ENCODE measurements around the gene SLC25A23. TPM values are rescaled to one million over a fixed set of nuclear protein-coding genes. Genes with fewer than 3 reads are reported as not detected.
A peak's percentile ranks its signal among the peaks of the same experiment; 100 is the strongest.

SLC25A23 gene
- total and polyA plus RNA-seq, 2 experiments from 2014 or later, result 25.7 to 96.4 TPM

DNA sequence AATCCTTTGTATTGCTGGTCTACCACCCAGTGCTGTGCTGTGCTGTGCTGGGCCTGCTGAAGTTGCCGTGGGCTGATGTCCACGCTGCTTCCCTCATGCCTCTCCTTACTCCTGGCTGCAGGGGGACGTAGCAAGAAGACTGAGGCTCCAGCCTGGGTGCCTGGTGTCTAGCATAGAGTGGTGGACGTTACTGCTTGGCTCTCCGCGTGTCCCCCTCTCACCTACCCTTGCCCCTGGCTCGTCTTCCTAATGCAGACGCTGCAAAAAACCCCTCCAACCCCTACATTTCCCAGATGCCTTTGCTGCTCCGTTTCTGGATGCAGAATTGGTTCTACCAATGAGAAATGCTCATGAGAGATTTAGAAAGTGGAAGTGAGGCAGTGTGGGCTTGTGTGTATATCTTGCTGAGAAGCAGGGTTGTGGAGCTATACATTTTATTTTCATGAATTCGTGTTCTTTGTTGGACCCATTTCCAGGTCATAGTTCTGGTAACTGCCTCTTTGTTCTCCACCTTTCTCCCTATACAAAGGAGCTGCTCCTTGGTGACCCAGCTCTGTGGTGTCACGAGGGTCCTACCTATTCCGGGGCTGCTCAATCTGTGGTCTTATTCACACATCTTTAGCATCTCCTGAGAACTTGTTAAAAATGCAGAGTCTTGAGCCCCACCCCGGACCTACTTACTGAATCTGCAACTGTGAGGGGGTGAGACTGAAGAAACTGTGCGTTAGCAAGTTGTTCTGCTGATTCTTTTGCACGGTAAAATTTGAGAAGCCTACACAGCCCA, 29.9 kb upstream of the SLC25A23 start:
- peak overlapping the region; percentile 82 for H2AFZ ChIP-seq

More for the DNA sequence above, 29.9 kb upstream of the SLC25A23 start:
- no peak overlapping the region for H3K4me2 ChIP-seq
- Mint-ChIP-seq H3K4me3 (no peak overlapping the region; the same call in 2 of the 3 replicates), H3K9me3 (no peaks in the 10 kb centered on the region; the same call in 1 of the 3 replicates), H3K36me3 (ENCODE audit: low read depth) (no peaks in the 10 kb centered on the region; the same call in 2 of the 3 replicates), H3K27ac (no peak overlapping the region), H3K4me1 (no peaks in the 10 kb centered on the region), H3K27me3 (ENCODE audit: insufficient read depth, low read depth, poor library complexity) (peaks cover 1% of the 10 kb centered on the region)
- H3K36me3 ChIP-seq (ENCODE audit: insufficient read depth), result no peaks in the 10 kb centered on the region
- ATAC-seq (no peak), DNase-seq (ENCODE audit: low spot score) (no peak)
- H3F3A ChIP-seq (replicated peaks; ENCODE audit: low read depth), result no peaks in the 10 kb centered on the region
- H4K20me1 ChIP-seq (replicated peaks; ENCODE audit: insufficient read depth), result no peaks in the 10 kb centered on the region
- H3K79me2 ChIP-seq (replicated peaks; ENCODE audit: insufficient read depth), result no peaks in the 10 kb centered on the region
- no peaks in the 10 kb centered on the region for H3K4me1 ChIP-seq (ENCODE audit: insufficient read depth)
- H3K27ac ChIP-seq (ENCODE audit: low read depth), result no peak overlapping the region
- H3K4me3 ChIP-seq, result no peak overlapping the region
- no peaks in the 10 kb centered on the region for H3K27me3 ChIP-seq (ENCODE audit: insufficient read depth)
- H3K9me2 ChIP-seq (ENCODE audit: insufficient read depth), result no peaks in the 10 kb centered on the region
- TF ChIP-seq NANOG (IDR thresholded peaks at IDR 0.05; ENCODE audit: borderline replicate concordance), result no peak
- TF ChIP-seq CREB1 (CRISPR knock-in tag; IDR thresholded peaks at IDR 0.05; ENCODE audit: low read depth), result no peak
- no peak for TF ChIP-seq STAT1 (IDR thresholded peaks at IDR 0.05; ENCODE audit: unreplicated experiment)
- TF ChIP-seq, protein P1, sequence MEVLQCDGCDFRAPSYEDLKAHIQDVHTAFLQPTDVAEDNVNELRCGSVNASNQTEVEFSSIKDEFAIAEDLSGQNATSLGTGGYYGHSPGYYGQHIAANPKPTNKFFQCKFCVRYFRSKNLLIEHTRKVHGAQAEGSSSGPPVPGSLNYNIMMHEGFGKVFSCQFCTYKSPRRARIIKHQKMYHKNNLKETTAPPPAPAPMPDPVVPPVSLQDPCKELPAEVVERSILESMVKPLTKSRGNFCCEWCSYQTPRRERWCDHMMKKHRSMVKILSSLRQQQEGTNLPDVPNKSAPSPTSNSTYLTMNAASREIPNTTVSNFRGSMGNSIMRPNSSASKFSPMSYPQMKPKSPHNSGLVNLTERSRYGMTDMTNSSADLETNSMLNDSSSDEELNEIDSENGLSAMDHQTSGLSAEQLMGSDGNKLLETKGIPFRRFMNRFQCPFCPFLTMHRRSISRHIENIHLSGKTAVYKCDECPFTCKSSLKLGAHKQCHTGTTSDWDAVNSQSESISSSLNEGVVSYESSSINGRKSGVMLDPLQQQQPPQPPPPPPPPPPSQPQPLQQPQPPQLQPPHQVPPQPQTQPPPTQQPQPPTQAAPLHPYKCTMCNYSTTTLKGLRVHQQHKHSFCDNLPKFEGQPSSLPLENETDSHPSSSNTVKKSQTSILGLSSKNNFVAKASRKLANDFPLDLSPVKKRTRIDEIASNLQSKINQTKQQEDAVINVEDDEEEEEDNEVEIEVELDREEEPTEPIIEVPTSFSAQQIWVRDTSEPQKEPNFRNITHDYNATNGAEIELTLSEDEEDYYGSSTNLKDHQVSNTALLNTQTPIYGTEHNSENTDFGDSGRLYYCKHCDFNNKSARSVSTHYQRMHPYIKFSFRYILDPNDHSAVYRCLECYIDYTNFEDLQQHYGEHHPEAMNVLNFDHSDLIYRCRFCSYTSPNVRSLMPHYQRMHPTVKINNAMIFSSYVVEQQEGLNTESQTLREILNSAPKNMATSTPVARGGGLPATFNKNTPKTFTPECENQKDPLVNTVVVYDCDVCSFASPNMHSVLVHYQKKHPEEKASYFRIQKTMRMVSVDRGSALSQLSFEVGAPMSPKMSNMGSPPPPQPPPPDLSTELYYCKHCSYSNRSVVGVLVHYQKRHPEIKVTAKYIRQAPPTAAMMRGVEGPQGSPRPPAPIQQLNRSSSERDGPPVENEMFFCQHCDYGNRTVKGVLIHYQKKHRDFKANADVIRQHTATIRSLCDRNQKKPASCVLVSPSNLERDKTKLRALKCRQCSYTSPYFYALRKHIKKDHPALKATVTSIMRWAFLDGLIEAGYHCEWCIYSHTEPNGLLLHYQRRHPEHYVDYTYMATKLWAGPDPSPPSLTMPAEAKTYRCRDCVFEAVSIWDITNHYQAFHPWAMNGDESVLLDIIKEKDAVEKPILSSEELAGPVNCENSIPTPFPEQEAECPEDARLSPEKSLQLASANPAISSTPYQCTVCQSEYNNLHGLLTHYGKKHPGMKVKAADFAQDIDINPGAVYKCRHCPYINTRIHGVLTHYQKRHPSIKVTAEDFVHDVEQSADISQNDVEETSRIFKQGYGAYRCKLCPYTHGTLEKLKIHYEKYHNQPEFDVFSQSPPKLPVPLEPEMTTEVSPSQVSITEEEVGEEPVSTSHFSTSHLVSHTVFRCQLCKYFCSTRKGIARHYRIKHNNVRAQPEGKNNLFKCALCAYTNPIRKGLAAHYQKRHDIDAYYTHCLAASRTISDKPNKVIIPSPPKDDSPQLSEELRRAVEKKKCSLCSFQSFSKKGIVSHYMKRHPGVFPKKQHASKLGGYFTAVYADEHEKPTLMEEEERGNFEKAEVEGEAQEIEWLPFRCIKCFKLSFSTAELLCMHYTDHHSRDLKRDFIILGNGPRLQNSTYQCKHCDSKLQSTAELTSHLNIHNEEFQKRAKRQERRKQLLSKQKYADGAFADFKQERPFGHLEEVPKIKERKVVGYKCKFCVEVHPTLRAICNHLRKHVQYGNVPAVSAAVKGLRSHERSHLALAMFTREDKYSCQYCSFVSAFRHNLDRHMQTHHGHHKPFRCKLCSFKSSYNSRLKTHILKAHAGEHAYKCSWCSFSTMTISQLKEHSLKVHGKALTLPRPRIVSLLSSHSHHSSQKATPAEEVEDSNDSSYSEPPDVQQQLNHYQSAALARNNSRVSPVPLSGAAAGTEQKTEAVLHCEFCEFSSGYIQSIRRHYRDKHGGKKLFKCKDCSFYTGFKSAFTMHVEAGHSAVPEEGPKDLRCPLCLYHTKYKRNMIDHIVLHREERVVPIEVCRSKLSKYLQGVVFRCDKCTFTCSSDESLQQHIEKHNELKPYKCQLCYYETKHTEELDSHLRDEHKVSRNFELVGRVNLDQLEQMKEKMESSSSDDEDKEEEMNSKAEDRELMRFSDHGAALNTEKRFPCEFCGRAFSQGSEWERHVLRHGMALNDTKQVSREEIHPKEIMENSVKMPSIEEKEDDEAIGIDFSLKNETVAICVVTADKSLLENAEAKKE (CRISPR knock-in tag; IDR thresholded peaks at IDR 0.05), result no peak
